ENCODE measurements around the gene SEMA4A.
"Not testable (repeated sequence)": the region's sequence is repeated elsewhere in the genome, so short reads cannot be mapped to it uniquely, and the experiment has no call there.

Gene SEMA4A

GRCh38 chr1:156153362-156153761 lies at the start of gene SEMA4A:
SEMA4A (plus strand) TSS chr1:156153585; CDS start chr1:156154579, 994 bp downstream.
- DNase-seq = no peak

GRCh38 chr1:156104065-156104810 lies 49.1 kb upstream of the SEMA4A start:
- DNase-seq = peak; percentile 81

- no peak for DNase-seq
Observed at GRCh38 chr1:156104861-156105832, 48.2 kb upstream of the SEMA4A start.

GRCh38 chr1:156106624-156107488 lies 46.5 kb upstream of the SEMA4A start:
- DNase-seq = peak; percentile 63

GRCh38 chr1:156108057-156108456 lies 45.3 kb upstream of the SEMA4A start:
- DNase-seq = no peak

GRCh38 chr1:156108664-156109241 lies 44.6 kb upstream of the SEMA4A start:
- peak; percentile 55 for DNase-seq

- no peak for DNase-seq
Observed at GRCh38 chr1:156110252-156110651, 43.1 kb upstream of the SEMA4A start.

- DNase-seq = peak; percentile 39
Observed at GRCh38 chr1:156111355-156111962, 41.9 kb upstream of the SEMA4A start.

GRCh38 chr1:156112276-156113137 lies 40.9 kb upstream of the SEMA4A start:
- no peak for DNase-seq

- no peak for DNase-seq
Observed at GRCh38 chr1:156113282-156113950, 40.0 kb upstream of the SEMA4A start.

- peak; percentile 36 for DNase-seq
Observed at GRCh38 chr1:156114101-156114918, 39.1 kb upstream of the SEMA4A start, which contains the start of gene LMNA. LMNA (plus strand) TSS chr1:156114711; CDS start chr1:156114919, 208 bp downstream.

- no peak for DNase-seq
Observed at GRCh38 chr1:156114919-156115513, 38.4 kb upstream of the SEMA4A start.

GRCh38 chr1:156115514-156116374 lies 37.6 kb upstream of the SEMA4A start:
- no peak for DNase-seq

GRCh38 chr1:156116731-156117130 lies 36.7 kb upstream of the SEMA4A start:
- not testable (repeated sequence) for DNase-seq

- no peak for DNase-seq
Observed at GRCh38 chr1:156117414-156118176, 35.8 kb upstream of the SEMA4A start.

- DNase-seq = no peak
Observed at GRCh38 chr1:156118177-156118868, 35.1 kb upstream of the SEMA4A start.

All from NCI-H2171 treated with DMSO at 0.1 percent for 48 hours (cell line).